WTC11 (cell line): ENCODE results near the gene RTN4. TPM values are rescaled to one million over a fixed set of nuclear protein-coding genes. Genes with fewer than 3 reads are reported as not detected.

Source experiments
- ATAC-seq: fragments of 200-7000 bp; cut with Tn5 transposase; 2 replicates; pipeline ENCODE4 v1.10.0; 2021; ENCODE audit warnings: mild to moderate bottlenecking, moderate library complexity
- CTCF ChIA-PET: fragments of 300-600 bp; sonication (Branson Sonifier 250); formaldehyde crosslinking; loops from one replicate; lab custom pipeline; 2021; ENCODE audit warnings: antibody characterized with exemption; lab: Charles Lee
- POLR2A ChIA-PET: fragments of 350-600 bp; sonication (Branson Sonifier 250); formaldehyde crosslinking; loops from one replicate; lab custom pipeline; 2021; ENCODE audit warnings: antibody characterized with exemption; lab: Charles Lee
- DNase-seq: peaks from one replicate; pipeline ENCODE4 v3.0.0; 2021; ENCODE audit warnings: low spot score
- H3K27ac Mint-ChIP-seq: 2 replicates; pipeline ENCODE4 v1.8.0; 2021; ENCODE audit warnings: mixed read lengths
- H3K27me3 Mint-ChIP-seq: 2 replicates; pipeline ENCODE4 v1.8.0; 2021; ENCODE audit warnings: low read depth, mild to moderate bottlenecking, moderate library complexity, mixed read lengths
- H3K36me3 Mint-ChIP-seq: 2 replicates; pipeline ENCODE4 v1.8.0; 2021; ENCODE audit warnings: mixed read lengths
- H3K4me1 Mint-ChIP-seq: 2 replicates; pipeline ENCODE4 v1.8.0; 2022; ENCODE audit warnings: mixed read lengths
- H3K4me3 Mint-ChIP-seq: 2 replicates; pipeline ENCODE4 v1.8.0; 2021; ENCODE audit warnings: mild to moderate bottlenecking, moderate library complexity, mixed read lengths
- H3K9me3 Mint-ChIP-seq: 2 replicates; pipeline ENCODE4 v1.8.0; 2021; ENCODE audit warnings: mixed read lengths
- CDX4 ChIP-seq: fragments of 250-450 bp; sonication (Bioruptor Pico); IDR thresholded peaks from 2 replicates; pipeline ENCODE4 v1.9.0; 2021; ENCODE audit warnings: moderate library complexity, mild to moderate bottlenecking, inconsistent platforms, borderline replicate concordance
- ESRRA ChIP-seq: sonication (generic); formaldehyde crosslinking; IDR thresholded peaks from 2 replicates; pipeline ENCODE4 v1.8.1; 2022; ENCODE audit warnings: mild to moderate bottlenecking, missing genetic modification reagents, borderline replicate concordance
- FOXP1 ChIP-seq: sonication (generic); formaldehyde crosslinking; IDR thresholded peaks from 2 replicates; pipeline ENCODE4 v1.8.0; 2022; ENCODE audit warnings: missing genetic modification reagents, mild to moderate bottlenecking, moderate library complexity, borderline replicate concordance
- GTF2I ChIP-seq: fragments of 250-450 bp; sonication (Bioruptor Pico); conservative IDR thresholded peaks from 2 replicates; pipeline ENCODE4 v1.4.0; 2021; ENCODE audit warnings: mild to moderate bottlenecking
- JAZF1 ChIP-seq: fragments of 250-450 bp; sonication (Bioruptor Pico); IDR thresholded peaks from 2 replicates; pipeline ENCODE4 v1.9.0; 2021; ENCODE audit warnings: moderate library complexity, mild to moderate bottlenecking, inconsistent platforms
- JUN ChIP-seq: sonication (generic); formaldehyde crosslinking; IDR thresholded peaks from 2 replicates; pipeline ENCODE4 v1.8.0; 2023; ENCODE audit warnings: mild to moderate bottlenecking, missing genetic modification reagents
- KAT7 ChIP-seq: sonication (generic); formaldehyde crosslinking; IDR thresholded peaks from 2 replicates; pipeline ENCODE4 v1.8.1; 2023; ENCODE audit warnings: missing genetic modification reagents, mild to moderate bottlenecking, borderline replicate concordance
- MYBL2 ChIP-seq: sonication (generic); formaldehyde crosslinking; IDR thresholded peaks from 2 replicates; pipeline ENCODE4 v1.8.1; 2023; ENCODE audit warnings: mild to moderate bottlenecking, moderate library complexity, missing genetic modification reagents
- NR3C1 ChIP-seq: sonication (generic); formaldehyde crosslinking; conservative IDR thresholded peaks from 2 replicates; pipeline ENCODE4 v1.8.1; 2023; ENCODE audit warnings: low read depth, mild to moderate bottlenecking, missing genetic modification reagents
- PRDM15 ChIP-seq: sonication (generic); formaldehyde crosslinking; IDR thresholded peaks from 2 replicates; pipeline ENCODE4 v1.8.0; 2022; ENCODE audit warnings: missing genetic modification reagents
- PRRX2 ChIP-seq: fragments of 250-450 bp; sonication (Bioruptor Pico); IDR thresholded peaks from 2 replicates; pipeline ENCODE4 v1.8.0; 2021; ENCODE audit warnings: mild to moderate bottlenecking
- RELA ChIP-seq: sonication (generic); formaldehyde crosslinking; IDR thresholded peaks from 2 replicates; pipeline ENCODE4 v1.8.1; 2022; ENCODE audit warnings: missing genetic modification reagents, mild to moderate bottlenecking, borderline replicate concordance
- RORB ChIP-seq: fragments of 250-450 bp; sonication (Bioruptor Pico); IDR thresholded peaks from 2 replicates; pipeline ENCODE4 v1.9.0; 2021; ENCODE audit warnings: mild to moderate bottlenecking
- SP1 ChIP-seq: sonication (generic); formaldehyde crosslinking; conservative IDR thresholded peaks from 2 replicates; pipeline ENCODE4 v1.8.1; 2022; ENCODE audit warnings: missing genetic modification reagents
- STAT6 ChIP-seq: sonication (generic); formaldehyde crosslinking; conservative IDR thresholded peaks from 2 replicates; pipeline ENCODE4 v1.8.1; 2023; ENCODE audit warnings: mild to moderate bottlenecking, low read depth, missing genetic modification reagents, moderate library complexity
- ZNF232 ChIP-seq: sonication (generic); formaldehyde crosslinking; IDR thresholded peaks from 2 replicates; pipeline ENCODE4 v1.8.0; 2022; ENCODE audit warnings: mild to moderate bottlenecking, missing genetic modification reagents
- ZNF396 ChIP-seq: fragments of 250-450 bp; sonication (Bioruptor Pico); IDR thresholded peaks from 2 replicates; pipeline ENCODE4 v1.8.0; 2021; ENCODE audit warnings: mild to moderate bottlenecking, moderate library complexity, borderline replicate concordance
- ZNF416 ChIP-seq: fragments of 250-450 bp; sonication (Bioruptor Pico); IDR thresholded peaks from 2 replicates; pipeline ENCODE4 v1.9.0; 2021; ENCODE audit warnings: mild to moderate bottlenecking, inconsistent platforms
- total RNA-seq: library from RNA; stranded (reverse); gene quantifications from 3 replicates; pipeline ENCODE4 v1.2.3, GENCODE V29; 2021
- TF ChIP-seq, protein P1 (sequence below): sonication (generic); formaldehyde crosslinking; IDR thresholded peaks from 2 replicates; pipeline ENCODE4 v1.8.1; 2022; ENCODE audit warnings: low read depth, missing genetic modification reagents, borderline replicate concordance
- TF ChIP-seq, protein P2 (sequence below): sonication (generic); formaldehyde crosslinking; IDR thresholded peaks from 2 replicates; pipeline ENCODE4 v1.8.0; 2022; ENCODE audit warnings: mild to moderate bottlenecking, missing genetic modification reagents
- TF ChIP-seq, protein P3 (sequence below): fragments of 250-450 bp; sonication (Bioruptor Pico); conservative IDR thresholded peaks from 2 replicates; pipeline ENCODE4 v1.9.0; 2021; ENCODE audit warnings: mild to moderate bottlenecking

The RTN4 gene
- total RNA-seq, 1 experiment from 2014 or later, result 202 TPM

DNA sequence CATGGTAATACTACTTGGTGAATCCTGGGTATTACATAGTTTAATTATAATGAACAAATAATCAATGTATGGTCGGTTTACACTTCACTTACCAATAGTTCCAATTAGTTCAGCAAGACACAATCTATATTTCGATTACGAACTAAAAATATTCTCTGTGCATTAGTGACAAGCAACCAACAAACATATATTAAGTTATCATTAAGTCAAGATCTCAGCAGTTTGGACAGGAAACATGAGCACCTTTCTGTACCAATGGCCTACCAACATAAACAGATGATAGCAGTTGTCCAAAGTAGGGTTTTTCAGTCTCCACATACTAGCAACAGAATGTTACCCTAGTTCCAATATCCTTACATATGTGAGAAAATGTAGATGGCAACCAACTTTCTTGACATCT, 32.8 kb downstream of the RTN4 start (continued):
- no peak for TF ChIP-seq FOXP1 (CRISPR knock-in tag)
- TF ChIP-seq, protein P1, sequence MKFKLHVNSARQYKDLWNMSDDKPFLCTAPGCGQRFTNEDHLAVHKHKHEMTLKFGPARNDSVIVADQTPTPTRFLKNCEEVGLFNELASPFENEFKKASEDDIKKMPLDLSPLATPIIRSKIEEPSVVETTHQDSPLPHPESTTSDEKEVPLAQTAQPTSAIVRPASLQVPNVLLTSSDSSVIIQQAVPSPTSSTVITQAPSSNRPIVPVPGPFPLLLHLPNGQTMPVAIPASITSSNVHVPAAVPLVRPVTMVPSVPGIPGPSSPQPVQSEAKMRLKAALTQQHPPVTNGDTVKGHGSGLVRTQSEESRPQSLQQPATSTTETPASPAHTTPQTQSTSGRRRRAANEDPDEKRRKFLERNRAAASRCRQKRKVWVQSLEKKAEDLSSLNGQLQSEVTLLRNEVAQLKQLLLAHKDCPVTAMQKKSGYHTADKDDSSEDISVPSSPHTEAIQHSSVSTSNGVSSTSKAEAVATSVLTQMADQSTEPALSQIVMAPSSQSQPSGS, result no peak
- no peak for TF ChIP-seq KAT7 (CRISPR knock-in tag)
- no peak for TF ChIP-seq SP1
- TF ChIP-seq STAT6 (CRISPR knock-in tag), result no peak
- no peak for TF ChIP-seq ZNF396
- TF ChIP-seq ZNF232 (CRISPR knock-in tag), result no peak
- TF ChIP-seq GTF2I (CRISPR knock-in tag), result no peak
- TF ChIP-seq JAZF1 (CRISPR knock-in tag), result no peak
- TF ChIP-seq CDX4 (CRISPR knock-in tag), result no peak
- no peak for TF ChIP-seq RELA (CRISPR knock-in tag)
- TF ChIP-seq, protein P2, sequence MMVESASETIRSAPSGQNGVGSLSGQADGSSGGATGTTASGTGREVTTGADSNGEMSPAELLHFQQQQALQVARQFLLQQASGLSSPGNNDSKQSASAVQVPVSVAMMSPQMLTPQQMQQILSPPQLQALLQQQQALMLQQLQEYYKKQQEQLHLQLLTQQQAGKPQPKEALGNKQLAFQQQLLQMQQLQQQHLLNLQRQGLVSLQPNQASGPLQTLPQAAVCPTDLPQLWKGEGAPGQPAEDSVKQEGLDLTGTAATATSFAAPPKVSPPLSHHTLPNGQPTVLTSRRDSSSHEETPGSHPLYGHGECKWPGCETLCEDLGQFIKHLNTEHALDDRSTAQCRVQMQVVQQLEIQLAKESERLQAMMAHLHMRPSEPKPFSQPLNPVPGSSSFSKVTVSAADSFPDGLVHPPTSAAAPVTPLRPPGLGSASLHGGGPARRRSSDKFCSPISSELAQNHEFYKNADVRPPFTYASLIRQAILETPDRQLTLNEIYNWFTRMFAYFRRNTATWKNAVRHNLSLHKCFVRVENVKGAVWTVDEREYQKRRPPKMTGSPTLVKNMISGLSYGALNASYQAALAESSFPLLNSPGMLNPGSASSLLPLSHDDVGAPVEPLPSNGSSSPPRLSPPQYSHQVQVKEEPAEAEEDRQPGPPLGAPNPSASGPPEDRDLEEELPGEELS (CRISPR knock-in tag), result no peak
- TF ChIP-seq JUN (CRISPR knock-in tag), result no peak
- no peak for TF ChIP-seq PRRX2 (CRISPR knock-in tag)
- TF ChIP-seq, all 79 proteins: peak for 0

DNA sequence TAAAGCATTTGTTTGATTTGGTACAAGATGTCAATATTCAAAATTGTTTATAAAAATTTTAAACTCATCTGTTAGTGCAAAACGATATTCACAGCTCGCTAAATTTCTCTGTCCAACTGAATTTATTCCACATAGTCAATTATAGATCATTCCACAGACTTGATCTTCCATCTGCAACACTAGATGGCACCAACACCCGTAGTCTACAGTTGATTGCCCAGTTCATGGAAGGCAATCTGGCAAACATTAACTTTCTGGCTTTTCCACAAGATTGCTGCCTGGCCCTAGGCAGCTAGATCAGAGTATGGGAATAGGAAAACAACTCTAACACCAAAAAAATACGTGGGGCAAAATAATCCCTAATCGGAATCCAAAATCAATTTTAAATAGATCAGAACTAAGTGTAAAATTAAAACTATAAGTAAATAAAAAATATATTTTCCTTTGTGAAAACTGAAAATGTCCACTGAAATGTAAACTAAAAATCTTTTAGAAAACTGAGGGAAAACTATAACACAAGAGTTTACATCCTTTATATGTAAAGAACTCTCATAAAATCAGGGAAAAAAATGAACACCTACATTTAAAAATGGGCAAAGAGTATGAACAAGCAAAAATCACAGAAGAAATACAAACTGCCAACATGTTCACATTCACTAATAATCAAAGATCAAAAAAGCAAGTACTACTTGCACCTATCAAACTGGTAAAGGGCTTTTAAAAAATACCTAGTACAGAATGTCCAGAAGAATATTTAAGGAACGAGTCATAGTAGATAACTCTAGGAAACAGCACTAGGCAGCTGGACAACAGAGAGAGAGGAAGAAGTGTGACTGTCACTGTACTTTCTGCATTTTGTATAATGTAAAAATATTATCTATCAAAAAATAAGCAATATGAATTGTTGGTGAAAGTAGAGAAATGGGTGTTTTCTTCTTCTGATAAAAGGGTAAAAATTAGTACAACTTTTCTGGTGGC, 35.0 kb downstream of the RTN4 start:
- peak overlapping the region; percentile 88 for H3K27ac Mint-ChIP-seq
- peak; percentile 21 for DNase-seq
- H3K4me1 Mint-ChIP-seq, result peaks cover 76% of the 10 kb centered on the region
- peak; percentile 88 for ATAC-seq
- POLR2A ChIA-PET, result no interaction called here
- CTCF ChIA-PET, result interaction anchor here (0.6 to 2.3 kb wide), 5 partner anchors 55 to 209 kb away, joined by 3 to 8 read pairs (median 6); no protein-coding TSS in a partner anchor
- no peaks in the 10 kb centered on the region for H3K9me3 Mint-ChIP-seq
- H3K36me3 Mint-ChIP-seq, result no peaks in the 10 kb centered on the region
- no peaks in the 10 kb centered on the region for H3K27me3 Mint-ChIP-seq
- no peak overlapping the region for H3K4me3 Mint-ChIP-seq
- TF ChIP-seq MYBL2 (CRISPR knock-in tag), result no peak
- TF ChIP-seq NR3C1 (CRISPR knock-in tag), result no peak
- no peak for TF ChIP-seq GTF2I (CRISPR knock-in tag)
- no peak for TF ChIP-seq ESRRA (CRISPR knock-in tag)
- no peak for TF ChIP-seq ZNF416 (CRISPR knock-in tag)
- TF ChIP-seq RORB (CRISPR knock-in tag), result no peak
- TF ChIP-seq JAZF1 (CRISPR knock-in tag), result no peak
- TF ChIP-seq ZNF232 (CRISPR knock-in tag), result no peak
- TF ChIP-seq, protein P3, sequence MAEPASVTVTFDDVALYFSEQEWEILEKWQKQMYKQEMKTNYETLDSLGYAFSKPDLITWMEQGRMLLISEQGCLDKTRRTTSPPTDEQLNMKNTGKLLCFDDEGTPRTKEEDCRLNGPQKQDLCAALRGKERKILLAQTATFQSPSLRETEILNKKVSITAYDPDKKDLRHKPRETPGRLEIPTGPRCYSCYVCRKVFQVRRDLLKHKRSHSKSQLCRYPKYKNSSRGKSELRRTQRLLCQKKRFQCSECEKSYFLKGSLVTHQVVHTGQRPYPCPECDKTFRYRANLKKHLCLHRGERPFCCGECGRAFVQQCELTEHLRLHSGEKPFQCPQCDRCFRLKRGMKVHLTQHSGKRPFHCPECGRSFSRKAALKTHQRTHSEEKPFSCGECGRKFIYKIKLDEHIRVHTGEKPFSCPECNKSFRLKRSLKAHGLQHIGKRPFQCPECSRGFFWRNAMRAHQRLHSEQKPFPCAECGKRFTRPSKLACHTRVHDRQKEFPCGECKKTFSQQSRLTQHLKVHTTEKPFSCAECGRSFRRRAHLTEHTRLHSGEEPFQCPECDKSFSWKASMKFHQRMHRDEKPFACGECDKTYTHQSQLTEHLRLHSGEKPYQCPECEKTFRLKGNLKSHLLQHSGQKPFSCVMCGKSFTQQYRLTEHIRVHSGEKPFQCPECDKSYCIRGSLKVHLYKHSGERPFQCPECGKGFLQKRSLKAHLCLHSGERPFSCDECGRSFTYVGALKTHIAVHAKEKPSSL (CRISPR knock-in tag), result no peak
- TF ChIP-seq CDX4 (CRISPR knock-in tag), result no peak
- TF ChIP-seq PRDM15 (CRISPR knock-in tag), result no peak
